GM21528 (cell line): Measurements from ENCODE around the gene MC2R.

Source experiments
- ATAC-seq: cut with Tn5 transposase; IDR thresholded peaks from one replicate; pipeline ENCODE4 v1.9.1; 2021; ENCODE audit warnings: mild to moderate bottlenecking, moderate library complexity; ENCODE audit not compliant: unreplicated experiment, low FRiP score

The MC2R gene

DNA sequence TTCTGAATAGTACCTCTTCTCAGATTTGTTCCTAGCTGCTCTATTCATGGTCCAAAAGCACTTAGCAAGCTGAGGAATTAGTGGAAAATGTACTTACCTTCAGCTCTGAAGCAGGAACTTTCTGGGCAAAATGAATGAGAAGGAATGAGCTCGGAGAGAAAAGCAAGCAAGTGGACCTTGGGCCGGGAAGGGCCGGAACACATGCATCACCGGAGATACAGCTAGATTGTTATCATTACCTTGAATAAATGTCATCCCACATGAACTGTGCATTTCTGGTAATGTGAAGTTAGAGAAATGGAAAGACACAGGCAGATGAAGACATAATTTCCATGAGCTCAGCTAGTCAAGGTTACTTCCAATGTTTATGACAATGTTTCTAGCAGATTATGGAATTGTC lies at the start of gene MC2R:
MC2R (minus strand) TSS at position 146 of the 400 bp plus-strand sequence. CDS start 30,018 bp downstream, outside the sequence.
- no peak for ATAC-seq

GRCh38 chr18:13945811-13946210 lies 30.5 kb upstream of the MC2R start:
- no peak for ATAC-seq

DNA sequence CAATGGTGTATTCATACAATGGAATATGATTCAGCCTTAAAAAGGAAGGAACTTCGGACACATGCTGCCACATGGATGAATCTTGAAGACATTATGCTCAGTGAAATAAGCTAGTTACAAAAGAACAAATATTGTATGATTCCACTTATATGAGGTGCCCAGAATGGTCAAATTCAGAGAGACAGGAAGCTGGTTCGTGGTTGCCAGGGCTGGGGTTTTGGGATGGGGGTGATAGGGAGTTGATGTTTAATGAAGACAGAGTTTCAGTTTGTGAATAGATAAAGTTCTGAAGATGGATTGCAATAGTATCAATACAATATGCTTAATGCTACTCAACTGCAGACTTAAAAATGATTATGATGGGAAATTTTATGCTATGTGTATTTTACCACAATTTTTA lies 28.0 kb upstream of the MC2R start:
- no peak for ATAC-seq

DNA sequence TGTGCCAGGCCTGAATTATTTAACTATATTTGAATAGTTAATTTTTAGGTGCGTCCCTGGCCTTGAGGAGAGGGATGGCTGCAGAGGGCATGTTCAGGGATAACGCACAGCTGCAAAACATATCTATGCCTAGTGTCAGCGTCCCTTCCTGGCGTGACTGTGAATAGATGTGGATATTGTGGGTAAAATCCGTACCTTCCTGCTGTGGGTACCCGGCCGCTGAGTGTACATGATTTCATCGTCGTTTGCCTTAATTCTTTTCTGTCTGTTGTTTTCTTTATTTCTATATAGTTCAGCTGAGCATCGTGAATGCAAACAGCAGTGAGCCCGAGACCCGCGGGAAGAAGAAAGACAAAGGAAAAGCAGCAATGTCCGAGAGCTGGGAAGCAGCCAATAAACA lies 25.0 kb upstream of the MC2R start:
- ATAC-seq: no peak

GRCh38 chr18:13934676-13935075 lies 19.3 kb upstream of the MC2R start:
- no peak for ATAC-seq

DNA sequence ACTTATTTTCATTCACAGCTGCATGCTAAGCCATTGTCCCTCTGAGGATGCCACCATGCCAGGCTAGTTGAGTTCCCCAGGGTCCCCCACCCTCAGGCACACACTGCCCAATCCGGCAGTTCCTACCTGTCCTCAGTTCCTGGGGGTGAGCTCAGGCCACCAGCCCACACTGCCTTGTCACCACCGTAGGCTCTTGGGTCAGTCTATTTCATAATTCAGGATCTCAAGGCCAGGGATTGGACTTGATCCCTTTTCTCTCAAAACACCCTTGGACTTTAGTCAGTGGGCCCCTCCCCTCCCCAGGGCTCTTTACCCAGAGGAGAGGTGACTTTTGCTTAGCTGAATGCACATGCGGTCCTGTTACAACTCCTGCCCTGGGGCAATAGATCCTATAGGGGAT lies 18.7 kb upstream of the MC2R start:
- ATAC-seq: no peak

DNA sequence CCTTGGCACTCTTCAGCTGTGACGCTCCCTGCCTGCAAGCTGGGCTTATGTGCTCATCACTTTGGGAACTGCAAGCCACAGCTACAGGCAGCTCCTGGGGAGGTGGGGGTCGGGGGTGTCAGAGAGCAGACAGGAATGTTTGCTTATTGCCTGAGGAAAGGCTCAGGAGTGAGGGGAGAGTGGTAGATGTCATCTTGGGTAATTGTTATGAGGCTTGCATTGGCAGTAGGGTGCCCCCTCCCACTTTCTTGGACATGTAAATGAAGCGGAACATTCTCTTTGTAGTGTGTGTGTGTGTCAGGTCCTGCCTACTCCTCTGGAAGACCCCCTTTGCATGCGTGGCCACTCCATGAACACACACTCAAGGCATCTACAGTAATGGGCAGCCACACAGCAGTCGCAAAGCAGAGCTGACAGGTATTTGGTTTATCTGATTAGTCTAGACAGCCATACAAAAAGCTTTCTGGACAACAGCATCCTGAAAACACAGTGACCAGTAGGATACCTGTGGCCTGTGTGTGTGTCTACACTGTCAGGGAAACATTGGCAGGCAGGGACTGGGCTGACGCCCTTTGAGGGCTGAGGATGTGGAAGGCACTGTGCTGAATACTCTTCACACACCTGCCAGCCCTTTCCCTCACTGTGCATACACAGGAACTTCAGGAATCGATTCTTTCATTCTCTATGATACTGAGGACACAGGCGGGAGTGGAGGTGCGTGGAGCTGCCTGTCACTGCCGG lies 17.1 kb upstream of the MC2R start:
- ATAC-seq: no peak

GRCh38 chr18:13930964-13931363 lies 15.6 kb upstream of the MC2R start:
- no peak for ATAC-seq

DNA sequence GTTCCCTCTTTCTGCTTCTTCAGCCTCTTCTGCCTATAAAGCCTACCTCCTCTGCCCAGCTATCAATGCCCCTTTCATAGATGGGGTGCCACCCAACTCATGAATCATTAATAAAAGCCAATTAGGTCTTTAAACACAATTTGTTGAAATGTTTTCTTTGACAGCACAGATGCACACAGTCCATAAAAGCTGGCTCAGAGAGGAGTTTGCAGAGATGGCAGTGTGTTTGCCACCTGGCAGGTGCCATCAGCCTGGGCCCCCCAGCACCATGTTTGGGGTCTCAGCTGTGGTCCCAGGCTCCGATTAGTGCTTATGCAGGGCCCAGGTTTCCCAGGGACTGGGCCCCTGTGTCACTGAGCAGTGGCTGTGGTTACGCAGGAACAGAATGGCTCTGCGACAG lies 7.9 kb upstream of the MC2R start:
- ATAC-seq: no peak

DNA sequence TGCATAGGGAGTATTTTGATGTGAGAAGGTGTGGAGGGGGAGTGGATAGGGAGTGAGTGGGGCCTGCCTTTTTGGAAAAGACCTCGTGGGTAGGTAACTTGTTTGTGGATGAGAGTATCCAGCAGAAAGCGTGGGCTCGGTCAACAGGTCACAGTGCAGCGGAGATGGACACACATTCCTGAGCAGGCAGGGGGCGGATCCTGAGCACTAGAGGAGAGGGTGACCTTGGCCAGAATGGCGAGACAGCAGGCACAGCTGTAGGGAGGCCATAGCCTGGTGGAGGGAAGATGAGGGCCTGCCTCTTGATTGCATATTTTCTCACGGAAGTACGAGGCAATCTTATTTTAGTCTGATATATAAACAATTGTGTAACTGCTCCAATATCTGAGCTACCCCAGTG lies 3.6 kb upstream of the MC2R start:
- ATAC-seq: no peak

DNA sequence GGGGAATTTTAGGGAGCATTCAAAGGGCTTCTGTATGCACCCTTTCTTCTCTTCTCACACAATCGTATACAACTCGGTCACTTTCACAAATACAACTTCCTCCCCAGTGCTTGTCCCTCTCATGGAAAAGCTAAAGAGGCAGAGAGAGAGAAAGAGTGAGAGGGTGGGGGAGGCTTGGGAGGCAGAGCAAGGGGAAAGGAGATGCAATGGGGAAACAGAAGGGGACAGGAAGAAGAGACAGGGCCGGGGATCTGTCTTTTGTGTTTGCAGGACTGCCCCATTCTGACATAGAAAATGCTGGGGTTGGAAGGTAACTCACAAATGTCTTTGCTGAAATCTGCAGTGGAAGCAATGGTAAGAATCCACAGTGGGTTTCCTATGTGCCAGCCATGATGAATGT lies 2.1 kb upstream of the MC2R start:
- ATAC-seq: no peak

GRCh38 chr18:13916559-13916958 lies 1.2 kb upstream of the MC2R start:
- ATAC-seq: no peak

- no peak for ATAC-seq
Observed at GRCh38 chr18:13915995-13916431, 677 bp upstream of the MC2R start.

DNA sequence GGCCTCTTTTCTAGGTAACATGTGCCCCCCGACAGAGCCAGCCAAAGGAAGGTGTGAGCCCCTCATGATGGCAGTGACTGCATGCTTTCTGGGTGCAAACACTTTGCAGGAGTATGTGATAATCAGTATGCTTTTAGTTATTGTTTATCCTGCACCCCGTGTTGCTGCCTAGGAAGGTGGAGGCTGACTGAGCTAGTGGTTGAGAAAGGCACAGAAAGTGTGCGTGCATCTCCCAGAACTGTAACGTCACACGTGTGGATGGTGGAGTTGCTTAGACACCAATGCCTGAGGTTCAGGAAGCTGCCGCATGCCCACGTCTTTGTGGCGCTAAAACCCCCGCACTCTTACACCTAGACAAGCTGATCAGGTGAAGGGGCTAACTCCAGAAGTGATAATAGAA lies 580 bp downstream of the MC2R start:
- ATAC-seq: no peak

DNA sequence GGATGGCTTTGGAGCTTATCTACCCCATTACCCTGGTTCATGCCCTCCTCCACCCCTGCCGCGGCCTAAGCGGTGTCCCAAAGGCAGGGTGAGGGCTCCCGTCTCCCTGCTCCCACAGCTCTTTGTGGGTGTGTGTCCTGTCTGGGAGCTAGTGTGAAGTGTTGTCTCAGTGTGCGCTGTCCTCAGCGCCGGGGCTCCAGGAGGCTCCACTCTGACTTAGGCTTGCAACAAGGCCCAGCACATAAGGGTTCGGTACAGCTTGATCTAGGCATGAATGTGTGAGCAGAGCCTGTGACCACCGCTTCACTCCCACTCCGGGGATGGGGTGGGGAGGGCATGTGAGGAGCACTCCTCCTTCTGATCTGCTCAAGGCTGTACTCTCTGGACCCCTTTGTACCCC lies 1.2 kb downstream of the MC2R start:
- ATAC-seq: no peak

- no peak for ATAC-seq
Observed at GRCh38 chr18:13913205-13913604, 2.1 kb downstream of the MC2R start.

DNA sequence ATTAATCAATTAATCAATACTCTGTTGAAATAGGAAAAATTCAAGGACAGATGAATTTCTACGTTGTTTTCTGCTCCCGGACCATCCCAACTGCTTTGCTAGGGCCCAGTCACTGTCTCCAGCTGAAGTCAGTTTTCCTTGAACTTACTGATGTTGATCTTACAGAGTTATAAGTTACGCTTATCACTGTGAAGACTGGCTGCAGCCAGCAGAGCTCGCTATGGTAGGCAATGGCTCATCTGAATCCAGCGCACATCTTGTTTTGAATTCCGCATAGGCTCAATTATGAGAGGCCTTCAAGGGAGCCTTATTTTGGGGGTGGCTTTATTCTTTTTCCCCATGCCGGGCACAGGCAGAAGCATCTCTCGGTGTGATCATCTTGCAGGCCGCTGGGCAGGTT lies 2.7 kb downstream of the MC2R start:
- no peak for ATAC-seq

- ATAC-seq: no peak
Observed at GRCh38 chr18:13910986-13911385, 4.3 kb downstream of the MC2R start.

- no peak for ATAC-seq
Observed at GRCh38 chr18:13910501-13910900, 4.8 kb downstream of the MC2R start.

DNA sequence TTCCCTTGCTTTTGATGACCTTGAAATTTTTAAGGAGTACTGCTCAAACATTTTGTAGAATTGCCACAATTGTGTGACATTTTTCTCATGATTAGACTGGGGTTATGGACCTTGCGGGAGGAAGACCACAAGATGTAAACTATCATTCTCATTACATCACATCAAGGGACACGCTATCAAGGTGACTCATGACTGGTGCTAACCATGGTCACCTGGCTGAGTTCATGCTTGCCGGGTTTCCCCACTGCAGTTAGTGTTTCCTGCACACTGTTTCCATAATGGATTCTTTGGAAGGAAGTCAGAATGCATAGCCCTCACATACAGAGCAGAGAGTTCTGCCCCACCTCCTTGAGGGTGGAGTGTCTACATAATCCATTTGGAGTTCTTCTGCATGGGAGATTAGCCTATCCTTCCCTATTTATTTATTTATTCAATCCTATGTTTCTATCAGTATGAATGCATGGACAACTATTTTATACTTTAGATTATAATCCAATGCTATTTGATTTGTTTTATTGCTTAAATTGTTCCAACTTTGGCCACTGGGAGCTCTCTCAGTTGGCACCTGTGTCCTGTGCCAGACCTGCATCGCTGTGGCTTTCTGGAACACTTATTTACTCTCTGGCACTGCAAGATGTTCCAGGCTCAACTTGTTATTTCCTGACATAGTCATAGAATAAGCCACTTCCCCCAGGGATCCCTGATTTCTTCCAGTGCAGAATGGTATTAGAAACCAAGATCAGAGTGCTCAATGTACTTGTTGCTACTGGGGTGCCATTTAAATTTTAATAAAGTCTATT lies 6.0 kb downstream of the MC2R start:
- no peak for ATAC-seq

GRCh38 chr18:13900633-13901032 lies 14.7 kb downstream of the MC2R start:
- no peak for ATAC-seq

- ATAC-seq: no peak
Observed at GRCh38 chr18:13895505-13896033, 19.8 kb downstream of the MC2R start.
